ENCODE data around the gene SARNP.

SARNP gene

DNA sequence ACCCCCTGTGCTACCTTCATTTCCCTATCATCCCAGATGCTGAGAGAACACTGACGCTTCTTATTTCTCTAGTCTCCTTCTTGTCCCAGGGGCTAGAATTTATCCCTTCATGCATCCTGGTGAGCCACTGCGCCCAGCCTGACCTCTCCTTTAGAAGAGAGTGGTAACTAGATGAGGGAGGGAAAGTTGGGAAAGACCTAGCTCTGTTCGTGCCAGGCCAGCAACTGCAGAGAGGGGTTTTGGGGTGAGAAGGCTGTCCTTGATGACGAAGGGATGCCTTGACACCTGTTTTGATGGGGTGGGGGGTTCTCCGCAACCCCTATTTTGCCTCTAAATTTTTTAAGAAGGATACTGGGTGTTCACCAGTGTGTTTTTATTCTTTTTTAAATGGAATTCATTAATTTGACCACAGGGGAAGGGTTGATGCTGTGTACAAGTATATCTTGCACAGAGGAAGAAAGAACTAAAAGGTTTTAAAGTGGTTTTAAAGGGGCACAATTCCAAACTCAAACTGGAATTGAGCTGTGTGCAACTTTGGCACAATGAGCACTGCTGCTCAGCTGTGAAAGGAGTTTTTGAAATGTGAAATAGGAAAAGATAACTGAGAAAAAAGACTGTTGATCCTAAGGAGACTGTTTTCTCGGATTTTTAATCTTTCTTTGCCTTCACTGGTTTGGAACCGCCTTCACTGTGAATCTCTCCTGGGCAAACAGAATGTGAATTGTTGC, 32.3 kb upstream of the SARNP start:
- TF ChIP-seq, protein P1, sequence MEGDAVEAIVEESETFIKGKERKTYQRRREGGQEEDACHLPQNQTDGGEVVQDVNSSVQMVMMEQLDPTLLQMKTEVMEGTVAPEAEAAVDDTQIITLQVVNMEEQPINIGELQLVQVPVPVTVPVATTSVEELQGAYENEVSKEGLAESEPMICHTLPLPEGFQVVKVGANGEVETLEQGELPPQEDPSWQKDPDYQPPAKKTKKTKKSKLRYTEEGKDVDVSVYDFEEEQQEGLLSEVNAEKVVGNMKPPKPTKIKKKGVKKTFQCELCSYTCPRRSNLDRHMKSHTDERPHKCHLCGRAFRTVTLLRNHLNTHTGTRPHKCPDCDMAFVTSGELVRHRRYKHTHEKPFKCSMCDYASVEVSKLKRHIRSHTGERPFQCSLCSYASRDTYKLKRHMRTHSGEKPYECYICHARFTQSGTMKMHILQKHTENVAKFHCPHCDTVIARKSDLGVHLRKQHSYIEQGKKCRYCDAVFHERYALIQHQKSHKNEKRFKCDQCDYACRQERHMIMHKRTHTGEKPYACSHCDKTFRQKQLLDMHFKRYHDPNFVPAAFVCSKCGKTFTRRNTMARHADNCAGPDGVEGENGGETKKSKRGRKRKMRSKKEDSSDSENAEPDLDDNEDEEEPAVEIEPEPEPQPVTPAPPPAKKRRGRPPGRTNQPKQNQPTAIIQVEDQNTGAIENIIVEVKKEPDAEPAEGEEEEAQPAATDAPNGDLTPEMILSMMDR (IDR thresholded peaks at IDR 0.05): no peak
- H3K27ac ChIP-seq: peak overlapping the region; percentile 67

GRCh38 chr12:55847603-55848291, 30.2 kb upstream of the SARNP start:
- Histone ChIP-seq H3K9me3 (ENCODE audit: control insufficient read depth, low read length) (no peaks in the 10 kb centered on the region), H3K9ac (no peak overlapping the region), H3K79me2 (no peaks in the 10 kb centered on the region), H3K27me3 (ENCODE audit: control insufficient read depth, insufficient read depth, low read length) (no peaks in the 10 kb centered on the region), H2AFZ (peak overlapping the region; percentile 26), H3K4me2 (ENCODE audit: low read length) (no peak overlapping the region), H3K4me1 (no peaks in the 10 kb centered on the region), H3K4me3 (ENCODE audit: low read depth, low read length) (no peak overlapping the region), H3K27ac (peak overlapping the region; percentile 79), H3K36me3 (ENCODE audit: control insufficient read depth, insufficient read depth, low read length) (no peaks in the 10 kb centered on the region)
- TF ChIP-seq, protein P1 (IDR thresholded peaks at IDR 0.05): no peak

More for the DNA sequence above, 32.3 kb upstream of the SARNP start:
- Histone ChIP-seq H3K36me3 (ENCODE audit: control insufficient read depth, insufficient read depth, low read length) (no peaks in the 10 kb centered on the region), H3K4me3 (ENCODE audit: low read depth, low read length) (no peak overlapping the region), H3K79me2 (no peaks in the 10 kb centered on the region), H3K9me3 (ENCODE audit: control insufficient read depth, low read length) (no peaks in the 10 kb centered on the region), H3K27me3 (ENCODE audit: control insufficient read depth, insufficient read depth, low read length) (no peaks in the 10 kb centered on the region), H3K9ac (no peak overlapping the region), H2AFZ (no peak overlapping the region), H3K4me1 (no peaks in the 10 kb centered on the region), H3K4me2 (ENCODE audit: low read length) (no peak overlapping the region)

DNA sequence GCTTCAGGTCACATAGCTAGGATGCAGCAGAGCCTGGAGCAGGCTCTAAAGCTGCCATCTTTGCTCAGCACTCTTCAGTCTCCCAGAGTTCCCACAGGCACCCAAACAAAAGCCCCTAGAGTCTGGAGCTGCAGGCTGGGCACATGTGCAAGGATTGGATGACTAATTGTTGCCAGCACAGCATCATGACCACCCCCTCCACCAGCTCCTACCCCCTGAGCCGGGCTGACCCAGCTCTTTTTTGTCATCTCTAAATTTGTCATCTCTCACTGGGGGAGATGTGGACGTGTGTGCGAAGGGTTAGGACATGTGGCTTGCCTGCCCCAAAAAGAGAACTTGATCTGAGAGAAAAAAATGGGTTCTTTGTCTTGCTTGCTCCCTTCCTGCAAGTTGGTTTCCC, 29.5 kb upstream of the SARNP start:
- H3K9ac ChIP-seq: no peak overlapping the region
- TF ChIP-seq, protein P1 (IDR thresholded peaks at IDR 0.05): no peak
- H3K4me2 ChIP-seq (ENCODE audit: low read length): no peak overlapping the region
- peak overlapping the region; percentile 79 for H3K27ac ChIP-seq
- no peaks in the 10 kb centered on the region for H3K27me3 ChIP-seq (ENCODE audit: control insufficient read depth, insufficient read depth, low read length)
- no peaks in the 10 kb centered on the region for H3K36me3 ChIP-seq (ENCODE audit: control insufficient read depth, insufficient read depth, low read length)
- H3K4me3 ChIP-seq (ENCODE audit: low read depth, low read length): no peak overlapping the region
- H2AFZ ChIP-seq: no peak overlapping the region
- no peaks in the 10 kb centered on the region for H3K9me3 ChIP-seq (ENCODE audit: control insufficient read depth, low read length)
- H3K79me2 ChIP-seq: no peaks in the 10 kb centered on the region
- H3K4me1 ChIP-seq: no peaks in the 10 kb centered on the region

DNA sequence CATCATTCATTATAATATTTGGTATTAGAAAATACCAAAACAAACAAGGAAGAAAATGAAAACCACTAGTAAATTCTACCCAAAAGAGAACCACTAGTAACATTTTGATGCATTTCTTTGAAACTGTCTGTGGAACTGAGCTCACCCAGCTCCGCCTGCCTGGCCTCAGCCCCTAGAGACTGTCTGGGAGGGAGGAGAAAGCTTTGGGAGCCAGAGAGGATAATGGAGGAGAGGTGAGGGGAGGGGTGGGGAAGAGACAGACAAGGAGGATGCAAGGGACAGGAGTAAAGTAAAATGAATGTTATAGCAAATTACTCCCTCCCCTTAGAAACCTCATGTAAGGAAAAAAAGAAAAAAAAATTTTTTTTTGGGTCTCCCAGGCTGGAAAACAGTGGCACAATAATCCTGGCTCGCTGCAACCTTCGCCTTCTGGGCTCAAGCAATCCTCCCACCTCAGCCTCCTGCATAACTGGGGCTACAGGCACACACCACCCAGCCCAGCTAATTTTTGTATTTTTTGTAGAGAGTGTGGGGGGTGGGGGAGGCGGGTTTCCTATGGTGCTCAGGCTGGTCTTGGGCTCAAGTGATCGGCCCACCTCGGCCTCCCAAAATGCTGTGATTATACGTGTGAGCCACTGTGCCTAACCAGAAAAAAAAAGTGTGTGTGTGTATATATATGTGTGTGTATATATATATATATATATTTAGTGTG, 28.4 kb upstream of the SARNP start:
- no peak overlapping the region for H2AFZ ChIP-seq
- H3K36me3 ChIP-seq (ENCODE audit: control insufficient read depth, insufficient read depth, low read length): no peaks in the 10 kb centered on the region
- no peak overlapping the region for H3K9ac ChIP-seq
- H3K27ac ChIP-seq: no peak overlapping the region
- H3K4me3 ChIP-seq (ENCODE audit: low read depth, low read length): no peak overlapping the region
- no peaks in the 10 kb centered on the region for H3K4me1 ChIP-seq
- TF ChIP-seq, protein P1 (IDR thresholded peaks at IDR 0.05): no peak
- no peaks in the 10 kb centered on the region for H3K79me2 ChIP-seq
- H3K9me3 ChIP-seq (ENCODE audit: control insufficient read depth, low read length): no peaks in the 10 kb centered on the region
- no peak overlapping the region for H3K4me2 ChIP-seq (ENCODE audit: low read length)
- no peaks in the 10 kb centered on the region for H3K27me3 ChIP-seq (ENCODE audit: control insufficient read depth, insufficient read depth, low read length)

All from parathyroid adenoma (tissue), 2 donors.